Epithelial cell of proximal tubule (primary cell): Measurements from ENCODE around the gene SLC17A6. TPM values are rescaled to one million over a fixed set of nuclear protein-coding genes. Genes with fewer than 3 reads are reported as not detected.

Experiments used
- DNase-seq: peaks from one replicate; pipeline ENCODE4 v3.0.0-alpha.2; 2011; ENCODE audit warnings: low read depth
- H3K4me3 ChIP-seq: 2 replicates; pipeline ENCODE4 v1.5.1; 2011; ENCODE audit warnings: low read depth, mild to moderate bottlenecking, low read length
- total RNA-seq: library from RNA; depleted of rRNA; stranded (reverse); fragments of >200 nt; gene quantifications from 2 replicates; pipeline ENCODE4 v1.2.3, GENCODE V29; 2015
- TF ChIP-seq, protein P1 (sequence below): conservative IDR thresholded peaks from 2 replicates; pipeline ENCODE4 v1.5.1; 2012; ENCODE audit warnings: low read depth, mild to moderate bottlenecking, low read length

The SLC17A6 gene
- total RNA-seq, 1 donor from 2014 or later: not detected

GRCh38 chr11:22415476-22415875 is 77.3 kb downstream of the SLC17A6 start:
- TF ChIP-seq, protein P1, sequence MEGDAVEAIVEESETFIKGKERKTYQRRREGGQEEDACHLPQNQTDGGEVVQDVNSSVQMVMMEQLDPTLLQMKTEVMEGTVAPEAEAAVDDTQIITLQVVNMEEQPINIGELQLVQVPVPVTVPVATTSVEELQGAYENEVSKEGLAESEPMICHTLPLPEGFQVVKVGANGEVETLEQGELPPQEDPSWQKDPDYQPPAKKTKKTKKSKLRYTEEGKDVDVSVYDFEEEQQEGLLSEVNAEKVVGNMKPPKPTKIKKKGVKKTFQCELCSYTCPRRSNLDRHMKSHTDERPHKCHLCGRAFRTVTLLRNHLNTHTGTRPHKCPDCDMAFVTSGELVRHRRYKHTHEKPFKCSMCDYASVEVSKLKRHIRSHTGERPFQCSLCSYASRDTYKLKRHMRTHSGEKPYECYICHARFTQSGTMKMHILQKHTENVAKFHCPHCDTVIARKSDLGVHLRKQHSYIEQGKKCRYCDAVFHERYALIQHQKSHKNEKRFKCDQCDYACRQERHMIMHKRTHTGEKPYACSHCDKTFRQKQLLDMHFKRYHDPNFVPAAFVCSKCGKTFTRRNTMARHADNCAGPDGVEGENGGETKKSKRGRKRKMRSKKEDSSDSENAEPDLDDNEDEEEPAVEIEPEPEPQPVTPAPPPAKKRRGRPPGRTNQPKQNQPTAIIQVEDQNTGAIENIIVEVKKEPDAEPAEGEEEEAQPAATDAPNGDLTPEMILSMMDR: no peak
- no peak for DNase-seq
- no peak overlapping the region for H3K4me3 ChIP-seq

DNA sequence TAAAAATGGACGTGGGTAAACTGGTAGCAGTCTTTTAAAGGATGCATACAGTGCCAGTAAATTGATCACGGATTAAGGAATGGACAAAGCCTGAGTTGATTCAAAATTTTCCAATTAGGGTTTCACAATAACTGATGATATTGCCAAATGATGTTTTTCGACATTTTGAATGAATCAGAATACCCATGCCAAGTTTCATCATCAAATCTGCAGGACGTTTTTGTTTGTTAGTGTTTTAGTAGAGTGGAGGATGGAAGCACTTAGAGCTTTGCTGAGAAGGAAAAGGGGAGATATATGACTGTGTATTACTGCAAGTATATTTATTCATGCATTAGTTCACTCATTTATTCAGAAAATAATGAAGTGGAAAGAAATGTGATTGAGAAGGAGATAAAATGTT is 78.3 kb downstream of the SLC17A6 start:
- DNase-seq: no peak
- H3K4me3 ChIP-seq: no peak overlapping the region
- TF ChIP-seq, protein P1: no peak

- no peak for DNase-seq
- no peak overlapping the region for H3K4me3 ChIP-seq
- TF ChIP-seq, protein P1: peak; percentile 34
Measured at GRCh38 chr11:22426915-22427314, 88.7 kb downstream of the SLC17A6 start.

Other genes with a start within 250 kb of the SLC17A6 start
- 1.6 and 1.7 TPM in 2 replicates for gene ANO5, start 145.3 kb upstream of the SLC17A6 start, total RNA-seq